Activated T-helper 1 cell treated with anti-CD3 and anti-CD28 coated beads, Interleukin-12 subunit alpha, Interleukin-12 subunit beta, Interleukin-2, Interleukin-4 antibody, amounts not matched to agents 30 ng/mL and 10 ng/mL and 1 ng/mL, durations not matched to agents 14 hours and 24 hours and 36 hours (primary cell): ENCODE measurements around the gene FAM222B. TPM values are rescaled to one million over a fixed set of nuclear protein-coding genes. Genes with fewer than 3 reads are reported as not detected.

ENCODE experiments used
- DNase-seq: peaks from one replicate; pipeline ENCODE4 v3.0.0; 2021; ENCODE audit warnings: low spot score
- H3K27ac Mint-ChIP-seq: one replicate; pipeline ENCODE4 v1.8.0; 2021; ENCODE audit warnings: mild to moderate bottlenecking, mixed read lengths
- H3K27me3 Mint-ChIP-seq: one replicate; pipeline ENCODE4 v1.8.0; 2022; ENCODE audit warnings: mild to moderate bottlenecking, moderate library complexity, mixed read lengths; ENCODE audit not compliant: insufficient read depth
- H3K36me3 Mint-ChIP-seq: one replicate; pipeline ENCODE4 v1.8.0; 2021; ENCODE audit warnings: low read depth, mixed read lengths
- H3K4me1 Mint-ChIP-seq: one replicate; pipeline ENCODE4 v1.8.0; 2021; ENCODE audit warnings: low read depth, mixed read lengths
- H3K4me3 Mint-ChIP-seq: one replicate; pipeline ENCODE4 v1.8.0; 2021; ENCODE audit warnings: mild to moderate bottlenecking, moderate library complexity, mixed read lengths
- H3K9me3 Mint-ChIP-seq: one replicate; pipeline ENCODE4 v1.8.0; 2021; ENCODE audit warnings: mixed read lengths
- intact Hi-C: fragments of 100-400 bp; cut with micrococcal nuclease; formaldehyde crosslinking; loops from one replicate; pipeline ENCODE4 v1.15.1; 2024
- total RNA-seq: library from RNA; stranded (reverse); gene quantifications from 2 replicates; pipeline ENCODE4 v1.2.3, GENCODE V29; 2022

FAM222B gene
- total RNA-seq, 1 donor from 2014 or later: 27.5 TPM

- H3K4me1 Mint-ChIP-seq: peaks cover 20% of the 10 kb centered on the region
- peaks cover 16% of the 10 kb centered on the region for H3K27me3 Mint-ChIP-seq
- no peaks in the 10 kb centered on the region for H3K9me3 Mint-ChIP-seq
- intact Hi-C loops: loop anchor here (1.0 to 10.0 kb wide), 7 partner anchors 8 to 684 kb away; partner anchors contain the start of genes ALDOC, BLTP2, RPL23A and SPAG5
- peak; percentile 92 for DNase-seq
- H3K27ac Mint-ChIP-seq: peak overlapping the region; percentile 92
- peak overlapping the region; percentile 89 for H3K4me3 Mint-ChIP-seq
- H3K36me3 Mint-ChIP-seq: peaks cover 2% of the 10 kb centered on the region
Observed at GRCh38 chr17:28710861-28711722, 131.5 kb downstream of the FAM222B start.

GRCh38 chr17:28707339-28707720, 135.3 kb downstream of the FAM222B start:
- intact Hi-C loops: no loop called here
- no peak overlapping the region for H3K4me3 Mint-ChIP-seq
- no peak overlapping the region for H3K27ac Mint-ChIP-seq
- no peak for DNase-seq
- H3K36me3 Mint-ChIP-seq: peaks cover 13% of the 10 kb centered on the region
- peaks cover 14% of the 10 kb centered on the region for H3K4me1 Mint-ChIP-seq
- no peaks in the 10 kb centered on the region for H3K9me3 Mint-ChIP-seq
- no peaks in the 10 kb centered on the region for H3K27me3 Mint-ChIP-seq

DNA sequence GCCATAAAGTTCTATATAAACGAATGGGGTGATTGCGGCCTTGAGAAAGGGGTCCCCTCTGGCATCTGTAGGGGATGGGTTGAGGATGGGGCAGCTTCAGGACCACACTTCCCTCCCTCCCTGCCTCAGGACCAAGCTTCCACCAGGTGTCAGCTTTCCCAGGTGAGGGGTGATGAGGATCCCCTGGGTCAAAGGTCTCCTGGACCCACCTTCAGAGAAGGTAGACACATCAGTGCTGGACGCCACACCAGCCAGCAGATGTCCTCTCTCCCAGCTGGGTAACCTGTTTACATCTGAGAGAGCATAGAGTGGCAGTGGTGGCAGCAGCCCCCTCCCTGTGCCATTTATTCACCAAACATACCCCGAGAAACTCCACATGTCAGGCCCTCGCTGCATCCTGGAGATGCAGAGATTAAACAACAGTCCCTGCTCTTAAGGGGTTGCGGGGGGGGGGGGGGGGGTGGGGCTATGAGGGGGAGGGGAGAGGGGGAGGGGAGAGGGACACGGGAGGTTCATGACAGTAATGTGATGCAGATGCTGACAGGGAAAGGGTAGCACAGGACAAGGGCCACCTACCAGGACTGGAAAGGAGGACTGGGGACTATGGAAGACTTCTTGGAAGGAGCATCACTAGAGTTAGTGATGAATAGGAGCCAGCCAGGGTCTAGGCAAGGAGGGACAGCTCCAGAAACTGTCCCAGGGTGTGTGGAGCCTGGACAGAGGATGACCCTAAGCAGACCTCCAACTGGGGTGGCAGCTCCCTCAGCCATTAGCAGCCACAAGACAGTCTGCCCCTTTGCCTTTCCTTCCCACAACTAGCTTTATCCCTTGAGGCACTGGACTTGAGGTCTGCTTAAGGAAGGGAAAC, 135.9 kb downstream of the FAM222B start:
- DNase-seq: no peak
- Mint-ChIP-seq H3K27me3 (no peaks in the 10 kb centered on the region), H3K4me1 (peaks cover 7% of the 10 kb centered on the region), H3K36me3 (peaks cover 17% of the 10 kb centered on the region), H3K27ac (no peak overlapping the region), H3K4me3 (no peak overlapping the region), H3K9me3 (no peaks in the 10 kb centered on the region)
- intact Hi-C loops: no loop called here

Other genes starting within 250 kb of the FAM222B start
- 81.9 and 83.1 TPM in 2 replicates for gene SPAG5, start 243.8 kb downstream of the FAM222B start, total RNA-seq
- 38.4 and 42.9 TPM in 2 replicates for gene RSKR, start 228.6 kb downstream of the FAM222B start, total RNA-seq
- gene BLTP2, start 197.6 kb downstream of the FAM222B start, total RNA-seq: 210 and 212 TPM in 2 replicates
- gene SDF2, start 180.9 kb downstream of the FAM222B start, total RNA-seq: 47.9 and 51.0 TPM in 2 replicates
- gene SUPT6H, start 180.6 kb downstream of the FAM222B start, total RNA-seq: 106 and 108 TPM in 2 replicates
- gene PROCA1, start 130.9 kb downstream of the FAM222B start, total RNA-seq: 4.4 and 5.2 TPM in 2 replicates
- 17.6 and 18.2 TPM in 2 replicates for gene RAB34, start 124.9 kb downstream of the FAM222B start, total RNA-seq
- 1,513 and 1,534 TPM in 2 replicates for gene RPL23A, start 122.8 kb downstream of the FAM222B start, total RNA-seq
- 9.5 and 11.5 TPM in 2 replicates for gene TLCD1, start 116.6 kb downstream of the FAM222B start, total RNA-seq
- gene NEK8, start 114.0 kb downstream of the FAM222B start, total RNA-seq: 5.2 and 5.4 TPM in 2 replicates
- 178 and 182 TPM in 2 replicates for gene TRAF4, start 98.8 kb downstream of the FAM222B start, total RNA-seq
- 60.4 and 61.5 TPM in 2 replicates for gene ERAL1, start 12.2 kb upstream of the FAM222B start, total RNA-seq
- gene FLOT2, start 54.9 kb upstream of the FAM222B start, total RNA-seq: 92.2 and 98.8 TPM in 2 replicates
- 34.6 and 34.9 TPM in 2 replicates for gene DHRS13, start 60.3 kb upstream of the FAM222B start, total RNA-seq
- gene PHF12, start 108.7 kb upstream of the FAM222B start, total RNA-seq: 58.4 and 64.9 TPM in 2 replicates
- gene SEZ6, start 163.2 kb upstream of the FAM222B start, total RNA-seq: not detected in 2 replicates
- 1.8 and 2.1 TPM in 2 replicates for gene PIPOX, start 200.4 kb upstream of the FAM222B start, total RNA-seq